Activated CD4-positive, alpha-beta T cell treated with anti-CD3 and anti-CD28 coated beads for 1 hour (primary cell): ENCODE data around the gene C16orf96.

ENCODE experiments used
- DNase-seq: peaks from one replicate; pipeline ENCODE4 v3.0.0-alpha.2; 2020

C16orf96 gene

DNA sequence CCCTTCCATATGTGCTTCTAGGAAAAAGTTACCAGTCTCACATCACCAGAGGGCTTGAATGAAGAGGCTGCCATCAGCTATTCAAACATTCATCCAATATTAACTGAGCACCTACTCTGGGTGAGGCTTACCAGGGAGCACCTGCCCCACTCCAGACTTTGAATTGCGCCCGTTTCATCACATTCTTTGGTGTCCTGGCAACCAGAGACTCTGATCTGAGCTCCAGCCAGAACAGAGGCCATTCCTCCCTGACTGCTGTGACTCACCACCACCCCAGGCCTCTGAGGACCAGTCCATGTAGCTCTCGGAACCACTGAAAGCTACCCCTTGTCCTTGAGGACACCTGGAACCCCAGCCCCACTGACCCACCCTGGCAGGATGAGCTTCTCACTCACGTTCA lies at the start of gene C16orf96:
TSS of gene C16orf96 (plus strand) at position 229 of the 400 bp plus-strand sequence. CDS start at position 379, 150 bp downstream.
- DNase-seq: no peak

DNA sequence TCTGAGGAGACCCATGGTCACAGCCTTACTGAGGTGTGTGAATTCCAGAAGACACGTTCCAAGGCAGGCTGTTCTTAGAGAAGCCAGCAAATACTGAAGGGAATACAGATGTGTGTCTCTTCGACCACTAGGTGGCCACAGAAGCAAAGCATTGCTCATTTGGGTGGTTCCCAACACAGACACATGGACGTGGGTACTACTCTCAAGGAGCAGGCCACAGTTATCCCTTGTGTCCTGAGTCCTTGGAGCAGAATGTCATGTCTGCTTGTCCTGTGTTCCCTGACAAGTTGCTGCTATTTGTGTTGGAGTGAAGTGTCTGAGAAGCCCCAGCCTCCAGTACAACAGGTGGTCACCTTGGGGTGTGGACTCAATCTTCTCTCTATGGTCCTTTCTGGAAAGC lies 49.7 kb upstream of the C16orf96 start:
- peak; percentile 34 for DNase-seq

DNA sequence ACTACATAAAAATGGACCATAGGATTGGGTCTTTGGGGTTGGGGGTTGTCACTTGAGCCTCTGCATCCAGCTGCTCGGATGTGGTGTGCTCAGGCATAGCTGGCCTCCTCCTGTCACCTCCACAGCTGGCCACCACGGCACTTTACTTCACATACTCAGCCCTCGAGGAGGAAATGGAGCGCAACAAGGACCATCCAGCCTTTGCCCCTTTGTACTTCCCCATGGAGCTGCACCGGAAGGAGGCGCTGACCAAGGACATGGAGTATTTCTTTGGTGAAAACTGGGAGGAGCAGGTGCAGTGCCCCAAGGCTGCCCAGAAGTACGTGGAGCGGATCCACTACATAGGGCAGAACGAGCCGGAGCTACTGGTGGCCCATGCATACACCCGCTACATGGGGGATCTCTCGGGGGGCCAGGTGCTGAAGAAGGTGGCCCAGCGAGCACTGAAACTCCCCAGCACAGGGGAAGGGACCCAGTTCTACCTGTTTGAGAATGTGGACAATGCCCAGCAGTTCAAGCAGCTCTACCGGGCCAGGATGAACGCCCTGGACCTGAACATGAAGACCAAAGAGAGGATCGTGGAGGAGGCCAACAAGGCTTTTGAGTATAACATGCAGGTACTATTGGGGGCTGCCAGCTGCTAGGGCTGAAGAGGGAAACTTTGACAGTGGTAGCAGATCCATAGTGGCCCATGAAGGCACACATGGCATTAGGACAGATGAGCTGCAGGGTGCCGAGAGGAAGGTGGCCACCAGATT lies 48.4 kb upstream of the C16orf96 start:
- no peak for DNase-seq

DNA sequence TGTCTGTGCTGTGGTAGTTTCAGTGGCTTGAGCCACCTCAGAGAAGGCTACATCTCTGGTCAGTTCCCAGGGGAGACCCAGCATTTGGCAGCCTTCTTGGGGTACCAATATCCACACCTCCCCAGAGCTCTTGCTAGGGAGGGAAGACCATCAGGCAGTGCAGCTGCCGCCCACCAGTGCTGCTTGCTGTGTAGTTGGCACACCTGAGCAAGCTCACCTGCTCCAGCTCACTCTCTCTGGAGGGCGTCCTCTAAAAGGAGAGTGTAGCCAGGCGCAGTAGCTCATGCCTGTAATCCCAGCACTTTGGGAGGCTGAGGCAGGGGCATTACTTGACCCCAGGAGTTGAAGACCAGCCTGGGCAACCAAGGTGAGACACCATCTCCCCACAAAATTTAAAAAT lies 47.3 kb upstream of the C16orf96 start:
- no peak for DNase-seq

DNA sequence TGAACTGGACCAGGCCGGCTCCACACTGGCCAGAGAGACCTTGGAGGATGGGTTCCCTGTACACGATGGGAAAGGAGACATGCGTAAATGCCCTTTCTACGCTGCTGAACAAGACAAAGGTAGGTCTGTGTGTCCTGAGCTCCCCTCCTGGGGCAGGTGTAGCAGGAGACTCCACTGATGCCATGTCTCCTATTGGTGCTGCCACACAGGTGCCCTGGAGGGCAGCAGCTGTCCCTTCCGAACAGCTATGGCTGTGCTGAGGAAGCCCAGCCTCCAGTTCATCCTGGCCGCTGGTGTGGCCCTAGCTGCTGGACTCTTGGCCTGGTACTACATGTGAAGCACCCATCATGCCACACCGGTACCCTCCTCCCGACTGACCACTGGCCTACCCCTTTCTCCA lies 46.7 kb upstream of the C16orf96 start:
- no peak for DNase-seq

DNA sequence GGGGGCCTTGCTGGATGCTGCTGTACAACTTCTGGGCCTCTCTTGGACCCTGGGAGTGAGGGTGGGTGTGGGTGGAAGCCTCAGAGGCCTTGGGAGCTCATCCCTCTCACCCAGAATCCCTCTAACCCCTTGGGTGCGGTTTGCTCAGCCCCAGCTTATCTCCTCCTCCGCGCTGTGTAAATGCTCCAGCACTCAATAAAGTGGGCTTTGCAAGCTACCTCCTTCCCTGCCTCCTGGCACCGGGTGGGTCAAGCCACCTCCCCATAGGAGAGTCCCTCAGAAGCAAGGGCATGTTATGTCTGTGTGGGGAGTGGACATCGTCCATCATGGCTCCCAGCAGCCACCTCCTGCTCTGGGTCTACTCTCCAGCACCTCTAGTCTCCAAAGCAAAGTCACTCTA lies 46.0 kb upstream of the C16orf96 start:
- no peak for DNase-seq

DNA sequence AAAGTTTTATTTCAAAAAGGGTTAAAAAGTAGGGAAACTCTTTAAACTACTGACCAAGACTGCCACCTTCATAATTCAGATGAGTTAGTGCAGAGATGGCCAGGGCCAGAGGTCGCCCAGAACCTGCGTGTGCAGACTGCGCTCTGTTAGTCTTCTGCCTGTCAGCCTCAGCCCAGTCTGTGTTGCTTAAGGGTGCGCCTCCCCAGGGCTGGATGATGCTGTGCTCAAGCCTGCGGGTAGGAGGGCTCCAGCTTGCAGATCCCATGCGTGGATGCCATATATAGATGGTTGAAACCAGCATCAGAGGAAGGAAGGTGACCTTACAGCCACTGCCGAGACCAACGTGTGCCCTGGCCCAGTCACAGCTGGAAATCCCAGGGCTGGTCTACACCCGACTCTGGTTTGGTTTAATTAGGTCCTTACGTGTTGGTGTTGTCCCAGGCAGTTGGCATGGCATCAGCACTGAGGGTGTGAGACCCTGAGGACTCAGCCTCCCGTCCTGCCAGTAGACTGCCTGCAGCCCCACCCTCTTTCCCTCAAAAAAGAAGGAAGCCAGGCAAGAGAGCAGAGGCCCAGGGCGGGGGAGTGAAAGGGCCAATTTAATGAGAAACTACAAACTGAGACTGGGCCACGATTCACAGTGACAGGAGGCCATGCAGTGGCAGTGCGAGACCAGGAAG lies 45.3 kb upstream of the C16orf96 start:
- DNase-seq: no peak

DNA sequence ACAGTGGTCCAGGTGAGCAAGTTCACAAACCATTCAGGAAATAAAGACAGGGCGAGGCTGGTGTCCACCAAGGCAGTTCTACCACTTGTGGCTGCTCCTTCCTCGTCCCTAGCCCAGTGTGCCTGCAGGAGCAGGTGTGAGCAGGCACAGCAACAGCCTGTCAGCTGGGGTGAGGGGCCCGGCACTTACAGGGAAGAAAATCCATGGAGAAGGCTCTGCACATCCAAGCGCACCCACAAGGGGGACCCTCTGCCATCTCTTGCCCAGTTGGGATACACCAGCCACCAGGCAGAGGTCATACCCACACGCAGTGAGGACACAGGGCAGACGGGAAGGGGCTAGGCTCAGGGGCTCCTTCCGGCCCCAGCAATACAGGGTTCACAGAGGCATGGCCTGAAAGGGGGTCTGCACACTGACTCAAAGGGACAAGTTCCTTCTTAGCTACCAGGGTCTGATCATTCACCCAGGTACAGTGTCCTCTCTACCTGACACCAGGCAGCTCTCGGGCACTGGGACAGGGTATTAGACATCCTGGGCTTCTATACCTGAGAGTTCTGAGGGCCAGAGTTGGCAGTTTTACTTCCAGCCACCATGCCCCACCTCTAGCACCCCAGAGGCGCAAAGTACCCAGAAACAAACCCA lies 44.6 kb upstream of the C16orf96 start:
- DNase-seq: no peak

DNA sequence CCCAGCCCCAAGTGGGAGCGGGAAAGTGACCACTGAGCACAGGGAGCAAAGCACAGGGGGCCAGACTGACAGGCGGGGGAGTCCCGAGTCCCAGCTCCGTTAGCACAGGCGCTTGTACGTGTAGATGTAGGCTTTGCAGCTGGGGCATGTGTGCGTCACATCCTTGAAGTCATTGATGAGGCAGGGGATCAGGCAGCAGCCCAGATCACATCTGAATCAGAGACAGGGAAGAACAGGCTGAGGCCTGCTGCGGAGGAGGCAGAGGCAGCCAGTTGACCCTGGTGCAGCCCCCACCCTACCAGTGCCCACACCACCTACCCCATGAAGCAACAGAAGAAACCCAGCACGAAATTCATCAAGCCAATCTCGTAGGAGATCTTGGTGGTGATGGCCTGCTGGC lies 43.7 kb upstream of the C16orf96 start:
- no peak for DNase-seq

DNA sequence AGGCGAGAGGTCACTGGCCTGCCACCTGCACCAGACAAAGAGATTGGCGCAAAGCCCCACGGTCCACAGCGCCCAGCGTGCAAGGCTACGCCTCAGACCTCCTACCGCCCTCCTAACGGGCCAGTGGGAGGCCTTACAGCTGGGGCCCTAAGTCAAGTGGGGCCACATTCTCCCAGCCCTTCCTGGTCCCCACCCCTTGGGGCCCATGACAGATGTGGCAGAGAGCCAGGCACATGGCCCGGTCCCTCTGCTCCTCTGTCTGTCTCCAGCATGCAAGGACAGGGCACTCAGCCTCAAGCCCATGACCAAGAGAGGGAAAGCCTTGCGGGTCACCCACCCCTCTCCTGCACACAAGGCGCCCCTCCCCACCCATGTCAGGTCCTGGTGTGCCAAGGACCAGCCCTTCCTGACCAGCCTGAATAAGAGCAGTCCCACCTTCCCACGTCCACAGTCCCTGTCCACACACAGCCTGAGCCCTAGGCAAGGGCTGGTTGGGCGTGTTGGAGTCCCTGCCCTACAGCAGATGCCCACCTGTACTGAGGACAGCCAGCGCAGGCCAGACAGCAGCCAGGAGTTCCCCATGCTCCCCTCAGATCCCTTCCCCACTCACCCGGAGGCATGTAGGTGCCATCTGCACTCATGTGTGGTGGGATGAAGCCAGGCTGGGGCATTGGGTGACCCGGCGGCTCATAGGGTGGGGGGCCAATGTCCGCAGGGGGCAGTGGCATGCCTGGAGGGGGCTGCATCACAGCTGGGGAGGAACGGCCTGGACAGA lies 42.9 kb upstream of the C16orf96 start:
- no peak for DNase-seq

DNA sequence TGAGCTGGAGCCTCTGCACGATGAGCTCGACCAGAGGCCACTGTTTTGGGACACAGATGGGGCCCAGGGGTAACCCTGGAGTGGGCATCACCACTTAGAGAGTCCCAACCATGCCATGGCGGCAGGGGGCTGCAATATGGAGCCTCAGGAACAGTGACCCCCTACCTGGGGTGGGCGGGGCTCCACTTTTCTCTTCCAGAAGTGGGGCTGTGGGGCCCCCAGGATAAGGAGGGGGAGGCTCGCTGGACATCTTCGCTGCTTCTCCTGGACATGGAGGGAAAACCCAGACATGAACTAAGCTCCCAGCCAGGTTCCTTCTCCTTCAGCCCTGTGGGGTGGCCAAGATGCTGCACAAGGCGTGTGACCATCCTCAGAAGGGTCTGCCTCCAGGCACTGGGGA lies 42.3 kb upstream of the C16orf96 start:
- DNase-seq: no peak

DNA sequence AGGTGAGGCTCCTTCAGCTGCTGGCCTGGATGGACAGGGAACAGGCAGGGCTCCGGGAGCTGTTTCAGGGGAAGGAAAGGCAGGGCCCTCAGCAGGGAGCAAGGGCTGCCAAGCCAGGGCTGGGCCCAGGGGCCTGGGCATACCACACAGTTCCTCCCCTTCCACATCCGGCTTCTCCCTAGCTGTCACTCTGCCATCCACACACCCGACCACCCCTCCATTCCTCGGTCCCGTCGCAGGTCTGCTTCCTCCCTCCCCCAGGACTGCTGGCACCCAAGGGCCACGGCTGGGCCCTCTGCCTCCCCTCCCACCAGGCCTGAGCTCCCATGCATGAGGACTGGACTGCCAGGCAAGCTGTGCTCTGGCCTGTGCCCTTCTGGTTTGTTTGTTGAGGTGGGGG lies 41.5 kb upstream of the C16orf96 start:
- DNase-seq: no peak

DNA sequence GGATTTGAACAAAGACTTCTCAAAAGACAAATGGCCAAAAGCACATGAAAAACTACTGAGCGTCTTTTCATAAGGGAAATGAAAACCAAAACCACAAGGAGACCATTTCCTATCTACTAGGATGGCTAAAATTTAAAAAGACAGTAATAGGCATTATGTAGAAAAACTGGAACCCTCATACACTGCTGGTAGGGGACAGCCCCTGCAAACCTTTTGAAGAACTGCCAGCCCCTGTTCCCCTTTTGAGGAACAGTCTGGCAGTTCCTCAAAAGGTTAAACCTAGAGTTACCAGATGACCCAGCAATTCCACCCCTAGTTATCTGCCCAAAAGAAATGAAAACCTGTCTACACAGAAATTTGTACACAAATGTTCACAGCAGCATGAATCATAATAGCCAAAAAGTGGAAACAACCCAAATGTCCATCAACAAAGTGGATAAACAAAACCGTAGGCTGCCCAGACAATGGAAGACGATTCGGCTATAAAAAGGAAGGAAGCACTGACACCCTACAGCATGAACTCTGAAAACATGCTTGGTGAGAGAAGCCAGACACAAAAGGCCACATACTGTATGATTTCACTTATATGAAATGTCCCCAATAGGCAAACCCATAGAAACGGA lies 40.4 kb upstream of the C16orf96 start:
- no peak for DNase-seq

DNA sequence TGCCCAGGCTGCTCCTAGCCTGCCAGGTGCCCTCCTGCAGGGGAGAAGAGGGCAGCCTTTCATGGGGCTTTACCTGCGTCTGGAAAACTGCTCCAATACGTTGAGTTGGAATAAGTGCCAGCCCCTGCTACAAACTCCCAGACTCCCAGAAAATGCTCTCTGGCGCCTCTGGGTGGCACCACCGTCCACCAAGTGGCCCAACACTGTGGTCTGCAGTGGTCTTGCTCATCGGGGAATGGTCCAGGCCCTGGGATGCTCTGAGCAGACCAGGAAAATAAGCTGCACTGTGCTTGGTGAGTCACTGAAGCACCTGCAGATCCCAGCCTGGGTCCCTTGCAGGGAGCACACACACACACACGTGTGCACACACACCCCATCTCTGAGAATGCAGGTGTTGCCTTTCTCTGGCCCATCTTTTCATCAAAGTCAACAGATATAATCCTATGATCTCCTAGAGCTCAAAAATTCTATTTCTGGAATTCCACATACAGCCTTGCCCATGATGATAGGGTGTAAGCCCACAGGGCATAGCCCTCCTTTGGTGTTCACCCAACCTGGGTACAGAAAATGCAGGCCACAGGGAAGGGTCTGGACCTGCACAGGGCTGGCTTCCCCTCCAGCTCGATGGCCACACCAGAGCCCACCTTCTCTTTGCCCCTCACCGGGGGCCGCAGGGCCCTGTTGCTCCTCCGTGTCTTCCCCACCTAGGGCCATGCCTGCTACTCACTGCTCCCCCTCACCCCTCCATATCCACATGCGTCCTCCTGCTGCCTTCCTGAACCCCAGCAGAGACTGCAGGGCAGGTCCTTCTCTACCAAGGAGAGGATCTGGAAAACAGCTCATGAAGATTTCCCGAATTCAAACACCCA lies 38.1 kb upstream of the C16orf96 start:
- no peak for DNase-seq

DNA sequence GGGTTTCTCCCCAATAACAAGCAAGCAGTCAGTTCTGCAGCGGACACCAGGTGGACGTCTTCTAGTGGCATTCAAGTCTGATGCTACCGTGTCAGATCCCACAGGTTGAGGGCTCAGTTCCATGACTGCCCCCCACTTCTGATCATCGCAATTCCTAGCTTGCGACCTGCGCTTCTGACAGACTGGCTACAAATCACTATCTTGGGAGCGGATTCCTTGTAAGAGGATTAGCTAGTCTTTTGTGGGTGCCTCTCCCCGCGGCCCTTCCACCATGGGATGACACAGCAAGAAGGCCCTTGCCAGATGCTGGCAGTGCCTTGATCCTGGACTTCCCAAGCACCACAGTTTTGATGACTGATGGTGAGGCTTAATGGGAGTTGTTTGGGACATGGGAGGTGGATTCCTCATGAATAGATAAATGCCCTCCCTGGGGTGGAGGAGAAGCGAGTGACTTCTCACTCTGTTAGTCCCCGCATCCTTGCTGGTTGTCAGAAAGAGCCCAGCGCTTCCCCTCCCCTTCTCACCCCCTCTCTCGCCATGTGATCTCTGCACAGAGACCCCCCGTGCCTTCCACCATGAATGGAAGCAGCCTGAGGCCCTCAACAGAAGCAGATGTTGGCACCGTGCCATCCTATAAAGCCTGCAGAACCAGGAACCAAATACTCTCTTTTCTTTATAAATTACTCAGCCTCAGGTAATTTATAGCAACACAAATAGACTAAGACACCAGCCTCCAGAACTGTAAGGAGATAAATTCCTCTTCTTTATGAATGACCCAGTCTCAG lies 36.7 kb upstream of the C16orf96 start:
- no peak for DNase-seq

DNA sequence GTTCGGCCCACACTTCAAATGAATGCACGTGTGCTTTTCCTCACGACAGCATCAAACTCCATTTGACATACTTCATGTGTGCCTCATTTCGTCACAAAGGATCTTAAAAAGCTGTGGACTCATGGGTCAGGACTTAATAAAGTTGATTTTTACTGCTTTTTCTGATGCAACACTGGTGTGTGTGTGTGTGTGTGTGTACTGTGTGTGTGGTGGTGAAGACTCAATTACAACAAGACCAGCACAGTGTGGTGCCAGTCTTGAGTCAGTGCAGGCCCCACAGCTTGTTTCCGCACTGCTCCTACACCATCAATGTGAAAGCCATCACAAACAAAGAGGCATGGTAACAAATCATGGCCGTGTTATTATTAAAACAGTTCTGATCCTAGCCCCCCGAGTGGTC lies 35.2 kb upstream of the C16orf96 start:
- DNase-seq: no peak

DNA sequence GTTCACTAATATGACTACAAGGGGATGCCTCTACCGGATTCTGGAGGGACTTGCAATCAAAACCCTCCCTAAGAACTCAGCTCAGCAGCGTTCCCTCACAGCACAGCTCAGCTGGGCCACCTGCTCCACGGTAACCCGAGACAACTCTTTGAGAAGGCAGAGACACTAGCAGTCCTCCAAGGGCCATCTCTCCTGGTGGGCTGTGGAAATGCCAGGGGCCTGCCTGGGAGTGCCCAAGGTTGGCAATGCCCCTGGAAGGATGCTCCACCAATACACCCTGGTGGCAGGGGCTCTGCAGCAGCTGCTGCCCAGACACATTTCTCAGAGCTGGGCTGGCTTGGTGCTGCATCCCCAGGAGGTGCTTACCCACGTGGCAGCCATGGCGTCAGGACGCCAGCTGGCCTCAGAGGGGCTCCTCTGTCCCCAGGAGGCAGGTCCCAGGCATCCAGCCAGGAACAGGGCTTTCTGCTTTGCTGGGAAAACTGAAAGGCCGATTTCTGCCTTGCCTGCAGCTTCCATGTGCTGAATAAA lies 34.0 kb upstream of the C16orf96 start:
- DNase-seq: no peak

DNA sequence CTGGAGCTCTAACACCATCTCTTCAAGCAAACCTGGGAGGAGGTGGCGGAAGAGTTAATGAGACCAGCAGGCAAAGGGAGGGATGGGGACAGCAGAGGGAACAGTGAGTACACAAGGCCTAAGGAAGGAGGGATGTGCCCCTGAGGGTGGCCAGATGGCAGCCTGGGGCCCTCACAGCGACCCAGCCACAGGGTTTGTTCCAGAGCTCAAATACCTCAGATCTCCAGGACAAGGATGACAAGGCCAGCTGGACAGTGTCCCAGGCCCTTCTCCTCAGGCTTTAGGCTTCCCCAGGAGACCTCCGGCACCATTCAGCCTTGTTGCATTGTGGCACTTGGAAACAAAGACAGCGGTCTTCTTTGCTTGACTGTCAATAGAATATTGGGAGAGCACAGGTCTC lies 32.5 kb upstream of the C16orf96 start:
- no peak for DNase-seq

DNA sequence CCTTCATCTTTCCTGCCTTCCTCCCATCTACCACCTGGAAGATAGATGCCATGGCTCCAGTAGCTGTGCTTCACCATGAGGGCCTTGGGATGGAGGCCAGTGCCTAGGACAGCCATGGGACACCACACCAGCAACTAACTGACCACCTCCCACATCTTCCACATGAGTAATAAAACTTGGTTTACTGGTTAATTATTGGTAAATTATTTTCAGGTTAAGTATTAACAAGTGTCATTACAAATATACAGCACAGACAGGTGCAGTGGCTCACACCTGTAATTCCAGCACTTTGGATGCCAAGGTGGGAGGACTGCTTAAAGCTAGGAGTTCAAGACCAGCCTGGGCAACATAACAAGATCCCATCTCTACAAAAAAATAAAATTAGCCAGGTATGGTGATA lies 31.6 kb upstream of the C16orf96 start:
- no peak for DNase-seq

DNA sequence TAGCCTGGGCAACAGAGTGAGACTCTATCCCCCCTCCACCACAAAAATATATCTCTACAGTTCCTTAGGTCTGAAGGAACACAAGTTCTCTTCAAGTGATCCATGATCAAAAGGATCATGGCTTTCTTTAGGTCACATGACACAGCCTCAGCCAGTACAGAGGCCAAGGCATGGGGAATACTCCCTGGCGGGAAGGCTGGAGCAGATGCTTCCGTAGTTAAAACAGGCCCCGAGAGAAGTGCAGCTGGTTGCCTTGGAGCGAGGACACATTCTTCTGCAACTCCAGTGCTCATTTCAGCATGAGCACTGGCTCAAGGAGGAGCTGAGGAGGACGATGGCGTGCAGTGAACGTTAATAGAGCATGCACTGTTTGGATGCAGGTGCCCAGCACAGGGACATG lies 31.1 kb upstream of the C16orf96 start:
- DNase-seq: no peak
